NCI-H1417 (cell line): ENCODE data around the gene SLC2A10.

Experiments
- DNase-seq, 3 experiments: peaks; one replicate each; lab custom pipeline; 2025; lab: John Stamatoyannopoulos, UW

Gene SLC2A10

DNA sequence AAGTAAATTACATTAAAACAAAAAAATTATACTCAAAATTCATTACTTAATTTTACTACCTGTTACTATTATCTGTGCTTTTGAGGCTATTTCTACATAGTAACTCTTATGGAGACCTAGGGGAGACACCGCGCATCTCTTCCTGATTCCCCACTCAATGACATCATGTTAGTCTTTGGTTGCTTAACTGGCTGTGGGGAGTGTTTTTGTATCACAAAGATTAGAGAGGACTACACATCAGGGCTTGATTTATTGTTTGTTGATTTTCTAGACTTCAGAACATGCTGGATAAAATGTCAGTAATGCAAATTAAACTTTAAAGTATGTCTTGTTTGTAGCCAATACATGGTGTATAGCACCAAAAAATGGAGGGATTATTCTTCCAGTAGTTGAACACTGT, 26.0 kb downstream of the SLC2A10 start:
- DNase-seq: peak in 1 of 3 experiments; percentile 34

DNA sequence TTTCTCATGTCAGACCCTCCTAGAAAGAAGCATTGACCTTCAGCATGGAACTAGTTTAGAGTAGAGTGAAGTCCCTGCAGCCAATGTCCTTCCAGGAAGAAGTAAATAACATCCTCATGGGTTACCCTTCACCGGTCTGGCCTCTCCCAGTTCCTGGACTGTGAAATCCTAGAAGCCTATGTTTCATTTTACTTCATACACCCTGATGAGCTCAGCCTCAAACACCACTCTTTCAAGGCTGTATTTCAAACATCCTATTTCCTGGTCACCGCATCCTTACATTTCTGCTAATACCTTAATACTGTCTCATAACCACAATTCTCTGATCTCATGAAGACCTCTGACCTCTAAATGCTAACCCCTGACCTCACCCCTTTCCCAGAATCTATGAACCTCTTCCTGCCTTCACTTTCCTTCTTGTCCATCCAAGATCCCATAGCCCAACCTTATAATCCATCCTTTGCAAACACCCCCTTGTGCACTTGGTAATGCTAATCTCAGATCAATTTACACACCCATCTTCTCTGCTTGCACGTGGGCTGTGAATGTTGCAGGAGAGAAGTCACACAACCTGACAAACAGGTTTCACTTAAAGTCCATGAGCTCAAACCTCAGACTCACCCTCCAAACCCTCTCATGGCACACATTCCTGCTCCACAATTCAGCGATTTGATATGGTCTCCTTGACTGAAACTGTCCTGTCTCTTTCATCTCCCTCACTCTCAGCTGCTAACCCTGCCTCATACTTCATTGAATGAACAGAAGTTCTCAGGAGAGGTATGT, 30.2 kb downstream of the SLC2A10 start:
- DNase-seq: no peak

DNA sequence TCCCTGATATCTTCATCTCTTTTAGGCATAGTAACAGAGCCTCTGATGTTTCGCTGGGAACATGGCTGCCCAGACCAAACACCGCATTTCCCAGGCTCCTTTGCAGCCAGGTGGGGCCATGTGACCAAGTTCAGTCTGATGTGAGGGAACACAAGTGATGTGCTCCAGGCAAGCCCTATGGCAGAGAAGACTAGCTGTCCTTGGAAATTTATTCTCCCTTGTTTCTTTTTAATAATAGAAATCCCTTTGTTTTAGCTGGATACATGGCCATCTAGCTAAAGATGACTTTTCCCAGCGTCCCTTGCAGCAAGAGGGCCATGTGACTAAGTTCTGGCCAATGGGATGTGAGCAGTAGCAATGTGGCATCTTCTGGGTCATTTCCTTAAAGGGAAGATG, 30.8 kb downstream of the SLC2A10 start:
- no peak for DNase-seq

DNA sequence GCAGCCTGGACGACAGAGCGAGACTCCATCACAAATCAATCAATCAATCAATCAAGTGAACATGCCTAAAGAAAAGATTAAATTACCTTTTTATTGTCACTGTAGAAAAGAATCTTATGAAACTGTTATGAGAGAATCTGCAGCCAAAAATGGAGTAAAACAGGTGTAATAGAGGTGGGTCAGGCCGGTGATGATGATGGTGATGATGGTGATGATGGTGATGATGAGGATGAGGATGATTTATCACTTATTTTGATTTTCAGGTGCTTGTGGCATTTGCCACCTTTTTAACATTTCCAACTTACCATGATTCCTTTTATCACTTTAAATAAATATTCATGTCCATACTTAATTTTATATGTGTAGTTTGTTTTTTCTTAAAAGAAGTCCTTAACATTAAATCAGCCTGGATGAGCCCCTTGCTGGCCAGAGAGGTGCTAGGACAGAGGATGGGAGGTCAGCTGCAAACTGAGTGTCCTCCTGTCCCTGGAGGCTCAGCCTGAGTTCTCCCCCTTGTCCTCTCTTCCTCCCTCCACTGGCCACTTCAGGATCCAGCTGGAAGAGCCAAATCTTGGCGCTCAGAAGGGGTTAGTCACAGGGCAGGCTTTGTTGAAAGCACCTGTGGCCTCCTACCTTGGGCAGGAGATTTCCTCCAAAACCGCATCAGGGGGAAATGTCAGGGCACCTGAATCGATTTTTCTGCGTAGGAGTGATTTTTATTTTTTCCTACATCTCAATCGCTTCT, 32.6 kb downstream of the SLC2A10 start:
- no peak for DNase-seq

DNA sequence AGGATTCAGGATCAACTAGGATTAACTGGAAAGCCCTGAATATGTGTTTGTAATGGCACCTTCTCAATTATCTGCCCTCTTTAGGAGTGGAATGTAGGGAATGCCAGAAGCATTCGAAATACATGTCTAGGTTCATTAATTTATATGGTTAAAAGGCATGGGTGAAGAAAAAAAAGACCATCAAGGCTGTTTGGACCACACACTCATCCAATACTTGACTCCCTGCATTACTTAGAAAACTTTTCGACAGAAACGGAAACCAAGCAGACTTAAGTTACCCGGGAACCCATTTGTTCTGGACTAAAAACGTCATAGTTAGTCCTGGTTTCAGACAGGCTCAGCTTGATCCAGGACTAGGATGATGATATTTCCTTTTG, 33.2 kb downstream of the SLC2A10 start:
- DNase-seq: no peak

DNA sequence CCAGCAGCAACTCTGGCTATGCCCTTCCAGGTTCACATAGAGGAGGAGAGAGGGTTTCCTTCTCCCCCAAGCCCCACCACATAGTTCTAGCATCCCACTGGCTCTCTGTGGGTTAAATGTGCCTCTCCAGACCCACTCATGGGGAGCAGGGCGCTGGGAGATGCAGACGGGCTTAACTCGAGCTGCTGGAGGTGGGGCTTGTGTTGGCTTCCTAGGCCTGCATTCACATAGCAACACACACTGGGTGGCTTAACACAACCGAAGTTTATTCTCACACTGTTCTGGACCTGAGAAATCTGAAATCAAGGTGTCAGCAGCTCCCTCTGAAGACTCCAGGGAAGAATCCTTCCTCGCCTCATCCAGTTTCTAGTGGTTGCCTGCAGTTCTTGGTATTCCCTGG, 33.6 kb downstream of the SLC2A10 start:
- DNase-seq: no peak

DNA sequence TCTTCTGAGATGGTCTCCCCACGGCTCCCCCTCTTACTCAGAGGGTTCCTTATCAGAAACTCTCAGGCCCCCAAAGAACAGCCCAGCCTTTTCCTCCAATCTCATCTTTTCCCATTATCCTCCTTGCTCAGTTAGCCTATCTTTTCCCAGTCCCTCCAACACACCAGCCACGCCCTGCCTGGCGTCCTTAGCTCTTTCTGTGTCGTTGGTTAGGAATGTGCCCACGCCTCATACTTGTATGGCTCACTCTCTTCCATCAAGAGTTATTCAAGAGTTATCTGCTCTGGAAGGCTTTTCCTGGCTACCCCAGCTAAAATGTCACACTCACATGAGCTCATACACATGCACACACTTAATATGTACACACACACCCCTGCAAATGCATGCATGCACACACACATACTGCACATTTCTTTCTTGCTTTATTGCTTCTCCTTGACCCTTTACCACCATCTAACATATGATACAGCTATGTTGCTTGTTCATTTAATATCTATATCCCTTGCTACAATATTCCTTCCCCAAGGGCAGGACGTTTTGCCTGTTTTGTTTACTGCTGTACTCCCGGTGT, 37.6 kb downstream of the SLC2A10 start:
- DNase-seq: no peak

DNA sequence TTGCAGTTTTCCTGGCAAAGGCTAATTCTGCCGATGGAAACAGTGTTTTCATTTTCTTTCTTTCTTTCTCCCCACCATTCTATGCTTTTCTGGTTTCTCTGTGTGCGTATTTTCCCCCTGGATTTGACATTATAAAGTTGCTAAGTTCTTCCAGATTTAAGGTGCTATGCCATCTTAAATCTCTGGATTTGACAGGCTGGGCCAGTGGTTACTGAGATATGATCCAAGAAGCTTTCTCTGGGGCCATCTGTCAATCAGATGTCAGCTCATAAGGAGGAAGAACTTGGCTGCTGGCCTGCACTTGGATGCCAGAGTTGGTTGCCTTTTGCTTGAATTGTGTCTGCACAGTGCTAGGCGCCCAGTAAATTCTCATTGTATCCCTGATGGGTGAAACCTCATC, 39.7 kb downstream of the SLC2A10 start:
- DNase-seq: no peak

DNA sequence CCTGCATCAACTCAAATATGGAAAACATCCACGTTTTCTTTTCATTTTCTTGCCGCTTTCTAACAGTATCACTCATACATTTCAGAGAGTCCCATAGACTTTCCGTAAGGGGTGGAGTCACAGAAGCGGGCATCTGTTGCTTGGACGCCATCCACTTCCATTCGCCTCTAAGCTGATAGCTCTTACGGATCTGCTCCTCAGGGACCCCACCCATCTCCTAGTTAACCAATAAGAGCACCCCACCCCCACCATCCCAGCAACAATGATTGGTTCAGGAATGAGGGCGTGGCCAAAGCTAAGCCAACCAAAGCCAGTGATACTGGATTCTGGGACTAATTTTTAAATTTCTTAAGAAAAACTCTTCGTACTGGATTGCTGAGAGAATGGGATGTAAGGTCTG, 42.4 kb downstream of the SLC2A10 start:
- no peak for DNase-seq

DNA sequence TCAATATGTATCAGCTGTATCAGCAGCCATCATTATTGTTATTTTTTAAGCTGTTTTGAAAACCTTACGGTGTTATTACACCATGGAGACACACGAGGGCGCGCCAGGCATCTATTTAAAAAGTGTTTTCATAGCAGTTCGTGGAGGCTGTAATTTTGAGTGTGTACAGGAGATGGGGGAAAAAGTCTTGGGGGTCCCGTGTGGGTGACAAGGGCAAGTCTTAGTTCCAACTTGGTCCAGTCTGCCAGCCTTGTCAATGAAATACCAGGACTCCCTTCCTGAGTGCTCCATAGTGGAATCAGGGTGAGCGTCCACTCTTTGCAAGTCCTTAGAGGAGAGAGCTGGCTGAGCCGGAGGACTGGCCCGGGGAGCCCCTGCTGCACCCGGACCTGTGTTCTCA, 43.3 kb downstream of the SLC2A10 start:
- DNase-seq: peak; percentile 51 to 87 (median 62)

DNA sequence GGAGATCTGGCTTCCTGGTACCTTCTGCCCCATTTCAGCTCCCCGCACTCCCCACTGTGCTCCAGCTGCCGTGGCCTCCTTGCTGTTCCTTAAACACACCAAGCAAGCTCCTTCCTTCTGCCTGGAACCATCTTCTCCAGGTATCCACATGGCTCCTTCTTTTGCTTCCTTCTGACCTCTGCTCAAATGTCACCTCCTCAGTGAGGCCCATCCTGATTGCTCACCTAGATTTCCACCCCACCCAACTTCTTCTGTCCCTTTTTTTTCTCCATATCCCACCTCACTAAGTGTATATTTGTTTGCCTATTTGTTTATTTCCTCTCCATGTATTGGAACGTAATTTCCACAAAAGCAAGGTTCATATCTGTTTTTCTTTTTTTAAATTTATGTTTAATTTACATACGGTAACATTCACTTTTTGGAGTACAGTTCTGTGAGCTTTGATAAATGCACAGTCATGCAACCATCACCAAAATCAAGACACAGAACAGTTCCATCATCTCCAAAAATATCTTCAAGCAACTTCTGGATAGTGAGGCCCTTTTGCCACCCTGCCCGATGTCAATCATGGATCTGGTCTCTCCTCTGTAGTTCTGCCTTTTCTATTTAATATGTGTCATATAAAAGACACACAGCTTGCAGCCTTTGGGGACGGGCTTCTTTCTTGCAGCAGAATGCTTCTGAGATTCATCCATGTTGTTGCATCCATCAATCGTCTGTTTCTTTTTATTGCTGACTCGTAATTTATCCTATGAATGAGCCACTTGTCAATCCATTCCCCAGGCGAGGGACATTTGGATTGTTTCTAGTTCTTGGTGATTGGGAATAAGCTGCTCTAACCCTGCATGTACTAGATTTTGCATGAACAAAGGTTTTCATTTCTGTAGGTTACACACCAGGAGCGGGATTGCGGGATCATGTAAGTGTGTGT, 46.3 kb downstream of the SLC2A10 start:
- DNase-seq: no peak

DNA sequence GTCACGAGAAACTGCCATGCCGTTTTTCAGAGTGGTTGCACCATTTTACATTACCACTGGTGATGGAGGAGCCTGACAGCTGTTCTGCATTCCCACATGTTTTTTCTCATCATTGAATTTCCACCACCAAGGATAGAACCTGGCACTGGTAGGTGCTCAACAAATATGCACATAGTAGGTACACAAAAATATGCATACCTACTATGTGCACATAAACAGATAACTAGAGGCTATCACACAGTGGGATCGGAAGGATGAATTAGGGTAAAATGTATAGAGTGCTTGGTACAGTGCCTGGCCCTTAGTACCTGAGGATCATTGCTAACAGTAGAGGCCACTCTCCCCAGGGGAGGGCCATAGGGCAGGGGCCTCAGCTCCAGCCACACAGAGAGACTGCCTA, 47.0 kb downstream of the SLC2A10 start:
- DNase-seq: peak in 1 of 3 experiments; percentile 27

DNA sequence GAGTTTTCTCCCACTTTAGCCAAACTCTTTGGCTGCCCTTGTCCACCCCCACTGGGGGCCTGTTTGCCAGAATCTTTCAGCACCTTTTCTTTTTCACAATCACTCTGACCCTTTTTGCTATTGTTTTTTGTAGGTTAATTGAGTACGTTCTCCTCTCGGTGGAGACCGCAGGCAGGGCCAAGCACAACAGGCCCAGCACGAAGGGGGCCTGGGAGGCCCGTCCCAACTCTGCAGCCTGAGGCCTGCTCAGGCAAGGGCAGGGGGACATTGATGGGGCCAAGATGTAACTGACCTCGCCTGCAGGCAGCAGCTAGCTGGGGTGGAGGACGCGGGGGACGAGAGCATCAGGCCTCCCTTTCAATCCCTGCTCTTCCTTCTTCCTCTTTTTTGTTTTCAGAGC, 47.7 kb downstream of the SLC2A10 start:
- no peak for DNase-seq

DNA sequence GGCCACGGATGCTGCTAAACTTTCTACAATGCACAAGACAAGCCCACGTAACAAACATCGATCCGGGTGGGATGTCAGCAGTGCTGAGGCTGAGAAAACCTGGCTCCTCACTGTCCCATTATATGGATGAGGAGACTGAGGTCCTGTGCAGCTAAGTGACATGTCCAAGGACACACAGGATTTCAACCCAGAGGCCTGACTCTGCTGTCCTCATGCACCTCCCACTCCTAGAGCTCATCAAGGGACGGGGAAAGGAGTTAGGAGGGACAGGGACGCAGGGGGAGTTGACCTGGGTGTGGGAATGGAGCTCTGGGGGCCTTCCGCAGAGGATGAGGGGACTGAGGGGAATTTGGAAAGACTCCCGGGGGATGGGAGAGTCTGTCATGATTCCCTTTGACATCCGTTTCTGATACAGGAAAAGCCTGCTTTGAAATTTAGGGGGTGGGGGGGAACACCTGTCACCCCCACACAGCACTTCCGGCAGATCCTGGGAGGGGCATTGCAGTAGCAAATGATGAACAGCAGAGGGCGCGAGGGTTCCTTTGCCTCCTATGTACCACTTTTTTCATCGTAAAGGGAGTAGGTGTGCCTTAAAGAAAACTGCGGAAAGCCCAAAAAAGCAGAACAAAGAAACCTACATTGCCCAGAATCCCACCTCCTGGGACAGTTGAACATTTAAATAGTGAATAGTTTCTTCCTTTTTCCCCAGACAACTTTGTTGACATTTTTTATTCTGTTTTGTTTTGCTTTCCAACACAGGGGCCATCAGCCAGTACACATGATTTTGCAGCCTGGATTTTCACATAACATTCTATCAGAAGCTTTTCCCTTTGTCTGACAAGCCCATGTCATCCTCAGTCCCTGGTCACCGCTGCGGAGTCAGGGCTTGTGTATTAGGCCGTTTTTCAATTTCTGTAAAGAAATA, 48.6 kb downstream of the SLC2A10 start:
- DNase-seq: peak; percentile 58 to 86 (median 69)

DNA sequence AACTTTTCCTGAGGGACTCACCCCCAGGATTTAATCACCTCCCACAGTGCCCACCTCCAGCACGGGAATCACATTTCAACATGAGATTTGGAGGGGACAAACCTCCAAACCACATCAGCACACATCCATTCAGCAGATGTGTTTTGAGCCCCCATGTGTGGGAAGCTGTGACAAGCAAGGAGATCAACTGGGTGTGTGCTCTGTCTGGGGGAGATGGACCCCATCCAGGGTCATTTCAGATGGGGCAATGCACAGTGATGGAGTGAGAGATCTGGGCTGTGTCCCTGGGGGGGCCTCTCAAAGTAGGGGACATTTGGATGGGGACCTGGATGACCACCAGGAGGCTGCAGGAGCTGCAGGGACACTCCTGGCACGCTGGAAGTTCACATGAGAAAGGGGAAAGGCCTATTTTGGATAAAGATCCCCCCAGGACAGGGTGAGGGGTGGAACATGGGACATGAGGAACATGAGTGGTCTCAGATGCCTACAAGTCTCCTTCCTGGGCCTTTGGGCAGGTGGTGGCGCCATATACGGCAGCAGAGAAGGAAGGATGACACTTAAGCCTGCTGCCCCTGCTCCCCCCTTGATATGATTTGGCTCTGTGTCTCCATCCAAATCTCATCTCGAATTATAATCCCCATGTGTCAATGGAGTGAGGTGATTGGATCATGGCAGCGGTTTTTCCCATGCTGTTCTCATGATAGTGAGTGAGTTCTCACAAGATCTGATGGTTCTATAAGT, 49.6 kb downstream of the SLC2A10 start:
- no peak for DNase-seq

DNA sequence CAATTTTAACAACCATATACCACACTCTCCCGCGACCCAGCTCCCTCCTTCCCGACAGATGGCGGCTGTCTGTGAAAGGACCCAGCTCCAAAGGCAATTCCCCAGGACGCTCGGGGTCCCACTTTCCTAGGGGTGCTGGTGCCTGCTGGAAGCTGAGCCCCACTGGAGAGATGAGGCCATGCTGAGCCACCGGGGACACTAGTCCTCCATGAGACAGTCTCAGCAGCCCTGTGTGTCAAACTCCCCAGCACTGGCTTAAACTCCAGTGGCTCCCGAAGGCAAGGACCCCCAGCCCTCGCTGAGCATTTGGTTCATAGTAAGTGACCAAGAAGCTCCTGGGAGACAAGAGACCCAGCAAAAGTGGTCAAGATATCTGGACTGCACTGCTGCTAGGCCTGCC, 52.1 kb downstream of the SLC2A10 start:
- DNase-seq: no peak

DNA sequence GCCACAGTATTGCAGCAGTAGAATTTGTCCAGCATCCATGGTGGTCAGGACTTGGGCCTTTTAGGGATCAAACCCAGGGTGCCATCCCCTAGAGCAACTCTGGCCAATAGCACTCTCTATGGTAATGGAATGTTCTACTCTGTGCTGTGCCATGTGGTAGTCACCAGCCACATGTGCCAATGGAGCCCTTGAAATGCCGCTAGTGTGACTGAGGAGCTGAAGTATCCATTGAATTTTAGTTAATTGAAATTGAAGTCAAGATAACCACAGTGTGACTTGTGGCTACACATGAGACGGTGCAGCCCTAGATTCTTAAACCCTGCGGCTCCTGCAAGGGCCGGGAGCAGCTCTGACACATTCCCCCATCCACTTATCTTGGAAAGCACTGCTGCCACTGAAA, 54.6 kb downstream of the SLC2A10 start:
- DNase-seq: no peak

DNA sequence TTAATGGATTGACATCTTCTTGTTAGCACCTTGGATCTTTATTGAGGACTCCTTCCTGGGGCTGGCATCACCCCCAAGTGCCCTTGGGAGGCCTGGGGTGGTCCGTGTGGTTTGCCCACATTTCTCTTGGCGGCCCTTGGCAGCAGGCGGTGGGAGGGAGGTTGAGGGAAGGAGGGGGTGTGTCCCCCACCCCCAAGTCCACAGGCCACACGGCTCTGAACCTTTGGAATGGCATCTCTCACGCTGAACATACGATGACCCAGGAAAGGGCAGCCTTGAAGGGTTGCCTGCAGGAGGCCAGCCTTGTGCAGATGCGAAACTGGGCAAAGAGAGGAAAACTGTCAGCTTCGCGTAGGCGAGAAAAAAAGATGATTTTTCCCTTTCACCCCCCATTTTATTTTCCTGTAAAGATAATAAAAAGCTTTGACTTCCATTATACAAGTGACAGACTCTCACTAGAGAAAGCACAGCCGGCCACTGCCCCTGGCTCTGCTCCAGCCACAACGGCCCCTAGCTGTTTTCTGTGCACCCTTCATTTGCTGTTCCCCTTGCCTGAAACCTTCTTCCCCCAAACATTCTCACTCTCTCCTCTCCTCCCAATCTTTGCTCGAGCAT, 56.2 kb downstream of the SLC2A10 start:
- no peak for DNase-seq

DNA sequence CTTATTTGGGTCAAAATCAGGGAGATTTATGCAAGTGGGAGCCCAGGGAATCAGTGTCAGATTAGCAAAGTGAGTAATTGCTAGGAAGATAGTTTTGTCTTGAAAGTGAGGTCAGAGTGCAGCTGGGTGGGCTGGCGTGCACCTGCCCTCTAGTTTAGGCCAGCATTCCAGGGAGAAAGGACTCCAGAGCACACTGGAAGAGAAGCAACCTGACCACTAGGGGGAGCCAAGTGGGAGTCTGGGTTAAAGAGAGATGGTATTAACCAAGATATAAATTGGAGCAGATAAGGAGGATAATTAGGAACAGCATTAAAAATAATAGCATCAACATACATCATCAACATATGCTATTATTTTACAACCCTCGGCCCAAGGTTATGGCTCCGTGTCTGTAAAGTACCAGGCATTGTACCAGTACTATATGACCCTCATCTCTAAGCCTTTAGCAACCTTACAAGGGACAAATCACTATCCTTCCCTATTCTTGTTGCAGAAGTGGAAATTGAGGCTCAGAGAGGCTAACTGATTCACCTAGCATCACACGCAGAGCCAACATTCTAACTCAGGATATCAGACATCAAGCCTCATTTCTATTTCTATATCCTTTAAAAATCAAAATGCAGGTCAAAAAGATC, 57.8 kb downstream of the SLC2A10 start:
- peak; percentile 31 to 70 (median 43) for DNase-seq
